Smooth muscle cell (in vitro differentiated cells): ENCODE measurements around the gene CHCHD3. TPM values are rescaled to one million over a fixed set of nuclear protein-coding genes. Genes with fewer than 3 reads are reported as not detected.

Experiments
- DNase-seq: peaks from one replicate; lab custom pipeline; 2025; ENCODE audit not compliant: unreplicated experiment; lab: John Stamatoyannopoulos, UW
- H2AFZ ChIP-seq: fragments of 200-600 bp; sonication (generic); 2 replicates; pipeline ENCODE4 v1.6.0; 2016; ENCODE audit warnings: antibody characterized with exemption, low read depth, mild to moderate bottlenecking
- H3F3A ChIP-seq: fragments of 200-600 bp; sonication (generic); 2 replicates; pipeline ENCODE4 v1.6.0; 2017; ENCODE audit warnings: antibody characterized with exemption, low read depth
- H3K27ac ChIP-seq: fragments of 200-600 bp; sonication (generic); 2 replicates; pipeline ENCODE4 v1.5.1; 2016; ENCODE audit warnings: low read depth, mild to moderate bottlenecking
- H3K27me3 ChIP-seq: fragments of 200-600 bp; sonication (generic); 2 replicates; pipeline ENCODE4 v1.6.1; 2016; ENCODE audit warnings: low read depth, mild to moderate bottlenecking
- H3K36me3 ChIP-seq: fragments of 200-600 bp; sonication (generic); 2 replicates; pipeline ENCODE4 v1.5.1; 2016; ENCODE audit warnings: low read depth
- H3K4me1 ChIP-seq: fragments of 200-600 bp; sonication (generic); 2 replicates; pipeline ENCODE4 v1.5.1; 2016; ENCODE audit warnings: low read depth
- H3K4me2 ChIP-seq: fragments of 200-600 bp; sonication (generic); 2 replicates; pipeline ENCODE4 v1.6.0; 2016; ENCODE audit warnings: mild to moderate bottlenecking
- H3K4me3 ChIP-seq: fragments of 200-600 bp; sonication (generic); 2 replicates; pipeline ENCODE4 v1.5.1; 2016; ENCODE audit warnings: mild to moderate bottlenecking
- H3K79me2 ChIP-seq: fragments of 200-600 bp; sonication (generic); 2 replicates; pipeline ENCODE4 v1.6.0; 2016; ENCODE audit warnings: low read depth, mild to moderate bottlenecking
- H3K9ac ChIP-seq: fragments of 200-600 bp; sonication (generic); 2 replicates; pipeline ENCODE4 v1.6.0; 2016; ENCODE audit warnings: low read depth
- H3K9me3 ChIP-seq: fragments of 200-600 bp; sonication (generic); replicated peaks from 2 replicates; pipeline ENCODE4 v1.5.1; 2016; ENCODE audit warnings: low read depth
- H4K20me1 ChIP-seq: fragments of 200-600 bp; sonication (generic); 2 replicates; pipeline ENCODE4 v1.6.0; 2016; ENCODE audit warnings: low read depth
- CTCF ChIP-seq: fragments of 200-600 bp; sonication (generic); IDR thresholded peaks from 2 replicates; pipeline ENCODE4 v1.5.1; 2017; ENCODE audit warnings: borderline replicate concordance, mild to moderate bottlenecking, antibody characterized with exemption; ENCODE audit not compliant: insufficient read depth, poor library complexity, severe bottlenecking
- WGBS: methylation state at CpG from one replicate; pipeline ENCODE4 v1.1.7; 2016; ENCODE audit warnings: low lambda C conversion rate; 5-methylcytosine and 5-hydroxymethylcytosine counted together
- polyA plus RNA-seq: library from polyadenylated mRNA; unstranded; fragments of >200 nt; fragmentation: Nextera tagmentation; extraction: Ambion mirVana; gene quantifications from 2 replicates; pipeline ENCODE4 v1.2.1, GENCODE V29; 2016
- total RNA-seq: library from RNA; depleted of rRNA; stranded (reverse); fragments of >200 nt; gene quantifications from 2 replicates; pipeline ENCODE4 v1.2.3, GENCODE V29; 2014

The CHCHD3 gene
- total and polyA plus RNA-seq, 2 experiments from 2014 or later, result 49.8 to 59.2 TPM

GRCh38 chr7:132871419-132871818 lies 210.5 kb downstream of the CHCHD3 start:
- no peak overlapping the region for H3K4me3 ChIP-seq
- no peak overlapping the region for H3K4me2 ChIP-seq
- no peaks in the 10 kb centered on the region for H3K4me1 ChIP-seq
- no peak overlapping the region for H3K9ac ChIP-seq
- no peaks in the 10 kb centered on the region for H3K9me3 ChIP-seq
- WGBS, result 96% methylated on average over 6 of the region's 6 CpGs
- no peak overlapping the region for H2AFZ ChIP-seq
- H3K79me2 ChIP-seq, result no peaks in the 10 kb centered on the region
- H3K27ac ChIP-seq, result no peak overlapping the region
- TF ChIP-seq CTCF, result no peak
- no peaks in the 10 kb centered on the region for H3K36me3 ChIP-seq
- DNase-seq, result no peak
- H4K20me1 ChIP-seq, result peaks cover 11% of the 10 kb centered on the region
- H3F3A ChIP-seq, result no peaks in the 10 kb centered on the region
- no peaks in the 10 kb centered on the region for H3K27me3 ChIP-seq

GRCh38 chr7:132869166-132869861 lies 212.6 kb downstream of the CHCHD3 start:
- H3F3A ChIP-seq, result no peaks in the 10 kb centered on the region
- TF ChIP-seq CTCF, result no peak
- H3K4me2 ChIP-seq, result no peak overlapping the region
- no peaks in the 10 kb centered on the region for H3K9me3 ChIP-seq
- 93% methylated on average over 5 of the region's 5 CpGs for WGBS
- no peak overlapping the region for H3K9ac ChIP-seq
- H4K20me1 ChIP-seq, result peaks cover 7% of the 10 kb centered on the region
- H3K27ac ChIP-seq, result no peak overlapping the region
- H3K36me3 ChIP-seq, result no peaks in the 10 kb centered on the region
- no peaks in the 10 kb centered on the region for H3K27me3 ChIP-seq
- no peaks in the 10 kb centered on the region for H3K79me2 ChIP-seq
- no peak overlapping the region for H3K4me3 ChIP-seq
- DNase-seq, result no peak
- no peak overlapping the region for H2AFZ ChIP-seq
- no peaks in the 10 kb centered on the region for H3K4me1 ChIP-seq

- DNase-seq, result no peak
- H3K79me2 ChIP-seq, result no peaks in the 10 kb centered on the region
- H2AFZ ChIP-seq, result no peak overlapping the region
- no peak overlapping the region for H3K9ac ChIP-seq
- no peaks in the 10 kb centered on the region for H3K9me3 ChIP-seq
- 100% methylated on average over 1 of the region's 1 CpG for WGBS
- no peaks in the 10 kb centered on the region for H3K4me1 ChIP-seq
- H3K36me3 ChIP-seq, result no peaks in the 10 kb centered on the region
- H3K4me3 ChIP-seq, result no peak overlapping the region
- peaks cover 7% of the 10 kb centered on the region for H4K20me1 ChIP-seq
- H3K27ac ChIP-seq, result no peak overlapping the region
- no peak for TF ChIP-seq CTCF
- no peaks in the 10 kb centered on the region for H3F3A ChIP-seq
- no peak overlapping the region for H3K4me2 ChIP-seq
- H3K27me3 ChIP-seq, result no peaks in the 10 kb centered on the region
Observed at GRCh38 chr7:132866551-132866950, 215.3 kb downstream of the CHCHD3 start.

GRCh38 chr7:132866144-132866531 lies 215.8 kb downstream of the CHCHD3 start:
- WGBS, result 98% methylated on average over 2 of the region's 2 CpGs
- H3K9ac ChIP-seq, result no peak overlapping the region
- DNase-seq, result no peak
- no peak overlapping the region for H2AFZ ChIP-seq
- H3F3A ChIP-seq, result no peaks in the 10 kb centered on the region
- no peaks in the 10 kb centered on the region for H3K79me2 ChIP-seq
- no peak for TF ChIP-seq CTCF
- H3K9me3 ChIP-seq, result no peaks in the 10 kb centered on the region
- no peaks in the 10 kb centered on the region for H3K4me1 ChIP-seq
- no peaks in the 10 kb centered on the region for H3K27me3 ChIP-seq
- peaks cover 7% of the 10 kb centered on the region for H4K20me1 ChIP-seq
- no peaks in the 10 kb centered on the region for H3K36me3 ChIP-seq
- no peak overlapping the region for H3K27ac ChIP-seq
- no peak overlapping the region for H3K4me2 ChIP-seq
- H3K4me3 ChIP-seq, result no peak overlapping the region
